Breast epithelium (tissue), 4 donors: ENCODE data around the gene NFATC3. TPM values are rescaled to one million over a fixed set of nuclear protein-coding genes. Genes with fewer than 3 reads are reported as not detected.

Experiments used
- DNase-seq, 2 donors: peaks; one replicate each; pipeline ENCODE4 v3.0.0-alpha.2; 2019; ENCODE audit warnings: low spot score in 2 of 2
- H3K27ac ChIP-seq, 2 donors: fragments of 200-600 bp; sonication (generic) in 1 of 2; one replicate each; pipeline ENCODE4 v1.5.1; 2016 to 2019; ENCODE audit warnings: mild to moderate bottlenecking in 1 of 2
- H3K27me3 ChIP-seq, 2 donors: fragments of 200-600 bp; sonication (generic) in 1 of 2; one replicate each; pipeline versions ENCODE4 v1.5.1 to v1.6.0; 2017 to 2019; ENCODE audit warnings: control low read depth in 1 of 2, mild to moderate bottlenecking in 1 of 2
- H3K36me3 ChIP-seq: fragments of 200-600 bp; one replicate; pipeline ENCODE4 v1.5.1; 2019
- H3K4me1 ChIP-seq, 2 donors: fragments of 200-600 bp; sonication (generic); one replicate each; pipeline ENCODE4 v1.5.1; 2016 to 2019; ENCODE audit warnings: control low read depth in 1 of 2
- H3K4me3 ChIP-seq, 3 donors: fragments of 200-600 bp; sonication (generic); 1 replicate in 2 of 3; 2 replicates in 1 of 3; pipeline ENCODE4 v1.5.1; 2016 to 2019; ENCODE audit warnings: mild to moderate bottlenecking in 3 of 3, moderate library complexity in 2 of 3
- H3K9me3 ChIP-seq, 2 donors: fragments of 200-600 bp; sonication (generic) in 1 of 2; one replicate each; pipeline ENCODE4 v1.5.1; 2016 to 2019; ENCODE audit warnings: control low read depth in 1 of 2
- CTCF ChIP-seq, 3 donors: fragments of 450-650 bp; IDR thresholded peaks; one replicate each; pipeline ENCODE4 v1.5.1; 2016 to 2017; ENCODE audit warnings: antibody characterized with exemption in 3 of 3, mild to moderate bottlenecking in 3 of 3, moderate library complexity in 3 of 3
- POLR2A ChIP-seq: fragments of 450-650 bp; IDR thresholded peaks from one replicate; pipeline ENCODE4 v1.6.1; 2016; ENCODE audit warnings: antibody characterized with exemption, mild to moderate bottlenecking, moderate library complexity
- POLR2AphosphoS5 ChIP-seq, 3 donors: sonication (generic); formaldehyde crosslinking; IDR thresholded peaks; one replicate each; pipeline ENCODE4 v1.6.1; 2017; ENCODE audit warnings: antibody characterized with exemption in 3 of 3
- intact Hi-C: fragments of 100-400 bp; cut with DNase I; formaldehyde crosslinking; loops from one replicate; pipeline ENCODE4 v1.15.1; 2023; ENCODE audit warnings: low total_unique reads
- total RNA-seq, 3 donors: library from RNA; depleted of rRNA; stranded (reverse); fragments of >200 nt; gene quantifications; one replicate each; pipeline ENCODE4 v1.1.0, GENCODE V29; 2016

NFATC3 gene
- total RNA-seq, 3 donors from 2014 or later, result 52.0 to 64.2 (median 60.6) TPM

GRCh38 chr16:68197250-68197649 lies 112.1 kb downstream of the NFATC3 start:
- H3K27ac ChIP-seq, result no peak overlapping the region
- TF ChIP-seq POLR2AphosphoS5 (IDR thresholded peaks at IDR 0.05), result no peak
- TF ChIP-seq CTCF (IDR thresholded peaks at IDR 0.05), result no peak
- no peak for TF ChIP-seq POLR2A
- intact Hi-C loops, result no loop called here
- H3K9me3 ChIP-seq, result no peaks in the 10 kb centered on the region
- no peak for DNase-seq
- H3K4me3 ChIP-seq, result no peak overlapping the region
- no peaks in the 10 kb centered on the region for H3K36me3 ChIP-seq
- no peaks in the 10 kb centered on the region for H3K4me1 ChIP-seq
- H3K27me3 ChIP-seq, result no peaks in the 10 kb centered on the region

GRCh38 chr16:68200088-68200783 lies 115.1 kb downstream of the NFATC3 start:
- no peaks in the 10 kb centered on the region for H3K36me3 ChIP-seq
- DNase-seq, result no peak
- H3K27ac ChIP-seq, result no peak overlapping the region
- intact Hi-C loops, result no loop called here
- H3K4me1 ChIP-seq, result no peaks in the 10 kb centered on the region
- H3K9me3 ChIP-seq, result no peaks in the 10 kb centered on the region
- no peak overlapping the region for H3K4me3 ChIP-seq
- TF ChIP-seq POLR2AphosphoS5 (IDR thresholded peaks at IDR 0.05), result no peak
- no peak for TF ChIP-seq CTCF (IDR thresholded peaks at IDR 0.05)
- no peak for TF ChIP-seq POLR2A
- no peaks in the 10 kb centered on the region for H3K27me3 ChIP-seq

- DNase-seq, result no peak
- no peaks in the 10 kb centered on the region for H3K4me1 ChIP-seq
- no peak overlapping the region for H3K4me3 ChIP-seq
- no peaks in the 10 kb centered on the region for H3K27me3 ChIP-seq
- intact Hi-C loops, result no loop called here
- H3K36me3 ChIP-seq, result no peaks in the 10 kb centered on the region
- TF ChIP-seq POLR2AphosphoS5 (IDR thresholded peaks at IDR 0.05), result no peak
- H3K9me3 ChIP-seq, result no peaks in the 10 kb centered on the region
- H3K27ac ChIP-seq, result no peak overlapping the region
Observed at GRCh38 chr16:68202091-68202519, 116.9 kb downstream of the NFATC3 start.

- no peak overlapping the region for H3K4me3 ChIP-seq
- H3K27ac ChIP-seq, result no peak overlapping the region
- DNase-seq, result no peak
- intact Hi-C loops, result no loop called here
- H3K4me1 ChIP-seq, result no peaks in the 10 kb centered on the region
- H3K9me3 ChIP-seq, result no peaks in the 10 kb centered on the region
- no peak for TF ChIP-seq CTCF (IDR thresholded peaks at IDR 0.05)
- TF ChIP-seq POLR2AphosphoS5 (IDR thresholded peaks at IDR 0.05), result no peak
- no peak for TF ChIP-seq POLR2A
- no peaks in the 10 kb centered on the region for H3K27me3 ChIP-seq
- no peaks in the 10 kb centered on the region for H3K36me3 ChIP-seq
Observed at GRCh38 chr16:68206245-68206644, 121.1 kb downstream of the NFATC3 start.

GRCh38 chr16:68214726-68215125 lies 129.6 kb downstream of the NFATC3 start:
- no peaks in the 10 kb centered on the region for H3K4me1 ChIP-seq
- H3K4me3 ChIP-seq, result no peak overlapping the region
- no peaks in the 10 kb centered on the region for H3K36me3 ChIP-seq
- intact Hi-C loops, result no loop called here
- H3K9me3 ChIP-seq, result no peaks in the 10 kb centered on the region
- H3K27me3 ChIP-seq, result no peaks in the 10 kb centered on the region
- no peak for DNase-seq
- TF ChIP-seq POLR2A (no peak), POLR2AphosphoS5 (IDR thresholded peaks at IDR 0.05) (no peak), CTCF (IDR thresholded peaks at IDR 0.05) (no peak)
- H3K27ac ChIP-seq, result no peak overlapping the region
